ENCODE data around the gene CYP19A1. TPM values are rescaled to one million over a fixed set of nuclear protein-coding genes. Genes with fewer than 3 reads are reported as not detected.

Gene CYP19A1
- total and polyA plus RNA-seq, 10 of the 15 experiments (the other 5 are each of a cell fraction or from before 2014, with no cell fraction given), result 0.08 to 1.8 (median 0.70) TPM

GRCh38 chr15:51369451-51369761 lies 31.0 kb upstream of the CYP19A1 start (continued):
- no peak for TF ChIP-seq USF1 (IDR thresholded peaks at IDR 0.05; ENCODE audit: borderline replicate concordance, extremely low read length, insufficient read depth, low read depth, low read length)
- TF ChIP-seq E4F1 (IDR thresholded peaks at IDR 0.05; ENCODE audit: borderline replicate concordance, partially characterized antibody), result no peak
- TF ChIP-seq STAT3 (IDR thresholded peaks at IDR 0.05; ENCODE audit: low read depth, low read length), result no peak
- 0 out of 2 replicates have a peak, but pooled peaks have one; percentile 17 for TF ChIP-seq ATF7 (IDR thresholded peaks at IDR 0.05; ENCODE audit: low read depth)
- TF ChIP-seq CTCF (IDR thresholded peaks at IDR 0.05 in 2 of 3, conservative IDR thresholded peaks at IDR 0.05 in 1 of 3; ENCODE audit: control insufficient read depth in 2 of 3, extremely low read depth in 1 of 3, insufficient read depth in 1 of 3, low read depth in 3 of 3, low read length in 3 of 3), result no peak
- TF ChIP-seq BCL3 (IDR thresholded peaks at IDR 0.05; ENCODE audit: borderline replicate concordance, insufficient read depth, low read depth, low read length, poor library complexity, severe bottlenecking), result no peak
- TF ChIP-seq ZNF384 (IDR thresholded peaks at IDR 0.05; ENCODE audit: borderline replicate concordance, low read depth, low read length), result no peak
- TF ChIP-seq ZNF217 (IDR thresholded peaks at IDR 0.05), result peak; percentile 51; the same call in 1 of the 2 replicates
- no peak for TF ChIP-seq ZZZ3 (IDR thresholded peaks at IDR 0.05; ENCODE audit: control insufficient read depth, insufficient read length, low read depth)
- TF ChIP-seq NRF1 (conservative IDR thresholded peaks at IDR 0.05; ENCODE audit: low read depth, low read length), result no peak
- no peak for TF ChIP-seq RCOR1 (conservative IDR thresholded peaks at IDR 0.05; ENCODE audit: low read depth, low read length)
- TF ChIP-seq IKZF2 (IDR thresholded peaks at IDR 0.05), result peak in 1 of 2 experiments; percentile 16; a peak in 2 of 4 replicates
- TF ChIP-seq WRNIP1 (IDR thresholded peaks at IDR 0.05; ENCODE audit: borderline replicate concordance, low read depth, low read length), result no peak
- TF ChIP-seq SRF (IDR thresholded peaks at IDR 0.05; ENCODE audit: low read depth in 2 of 2, low read length in 2 of 2), result no peak
- TF ChIP-seq NR2C1 (IDR thresholded peaks at IDR 0.05), result no peak
- TF ChIP-seq NFIC (IDR thresholded peaks at IDR 0.05; ENCODE audit: low read depth, low read length), result no peak
- TF ChIP-seq CUX1 (IDR thresholded peaks at IDR 0.05; ENCODE audit: insufficient replicate concordance, low read depth, low read length), result no peak
- TF ChIP-seq NFYA (IDR thresholded peaks at IDR 0.05; ENCODE audit: borderline replicate concordance, low read depth, low read length), result no peak
